Stimulated activated CD4-positive, alpha-beta T cell treated with anti-CD3 and anti-CD28 coated beads, Interleukin-1b, Interleukin-23, amount 100 ng/mL, for 1 hour (primary cell): ENCODE results near the gene TSC22D1.

Experiments used
- DNase-seq, 2 donors: peaks; one replicate each; pipeline ENCODE4 v3.0.0-alpha.2; 2020; ENCODE audit warnings: low read depth in 2 of 2

The TSC22D1 gene

GRCh38 chr13:44382635-44383145, 193.4 kb downstream of the TSC22D1 start:
- no peak for DNase-seq
